ELR (cell line): ENCODE results near the gene OR8J3.
"Not testable (repeated sequence)": the region's sequence is repeated elsewhere in the genome, so short reads cannot be mapped to it uniquely, and the experiment has no call there.

Experiments used
- DNase-seq: peaks from one replicate; pipeline ENCODE4 v3.0.0-alpha.2; 2015; ENCODE audit warnings: low read depth

OR8J3 gene, protein sequence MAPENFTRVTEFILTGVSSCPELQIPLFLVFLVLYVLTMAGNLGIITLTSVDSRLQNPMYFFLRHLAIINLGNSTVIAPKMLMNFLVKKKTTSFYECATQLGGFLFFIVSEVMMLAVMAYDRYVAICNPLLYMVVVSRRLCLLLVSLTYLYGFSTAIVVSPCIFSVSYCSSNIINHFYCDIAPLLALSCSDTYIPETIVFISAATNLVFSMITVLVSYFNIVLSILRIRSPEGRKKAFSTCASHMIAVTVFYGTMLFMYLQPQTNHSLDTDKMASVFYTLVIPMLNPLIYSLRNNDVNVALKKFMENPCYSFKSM

DNA sequence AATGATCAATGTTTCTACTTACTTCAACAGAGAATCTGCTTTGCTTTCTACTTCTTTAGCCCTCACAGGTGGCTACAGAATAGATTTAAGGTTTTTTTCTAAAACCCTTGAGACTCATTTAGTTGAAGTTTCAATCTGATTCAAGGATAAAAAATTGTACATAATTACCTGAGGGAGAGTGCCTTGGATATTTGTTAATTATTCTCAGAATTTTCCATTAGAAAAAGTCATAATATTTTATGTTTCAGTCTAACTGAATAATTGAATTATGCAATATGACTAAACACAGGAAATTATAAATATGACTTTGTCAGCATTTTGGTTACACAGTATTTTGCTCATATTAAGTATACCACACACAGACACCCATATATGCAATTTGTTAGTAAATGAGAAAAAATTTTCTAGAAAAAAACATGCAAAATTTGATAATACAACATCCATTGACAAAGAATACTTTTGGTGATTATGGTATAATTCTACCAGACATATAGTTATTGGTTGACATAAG, at the start of gene OR8J3:
OR8J3 (minus strand) TSS at position 51 of the 511 bp plus-strand sequence. CDS start 2,483 bp downstream, outside the sequence.
- no peak for DNase-seq

- DNase-seq = no peak
Observed at GRCh38 chr11:56188602-56189001, 48.6 kb upstream of the OR8J3 start.

GRCh38 chr11:56183459-56183858, 43.5 kb upstream of the OR8J3 start:
- DNase-seq = no peak

- no peak for DNase-seq
Observed at GRCh38 chr11:56176318-56176717, 36.3 kb upstream of the OR8J3 start, which contains the start of gene OR5J2. OR5J2 (plus strand) TSS chr11:56176618; CDS start chr11:56176618, 0 bp downstream.

DNA sequence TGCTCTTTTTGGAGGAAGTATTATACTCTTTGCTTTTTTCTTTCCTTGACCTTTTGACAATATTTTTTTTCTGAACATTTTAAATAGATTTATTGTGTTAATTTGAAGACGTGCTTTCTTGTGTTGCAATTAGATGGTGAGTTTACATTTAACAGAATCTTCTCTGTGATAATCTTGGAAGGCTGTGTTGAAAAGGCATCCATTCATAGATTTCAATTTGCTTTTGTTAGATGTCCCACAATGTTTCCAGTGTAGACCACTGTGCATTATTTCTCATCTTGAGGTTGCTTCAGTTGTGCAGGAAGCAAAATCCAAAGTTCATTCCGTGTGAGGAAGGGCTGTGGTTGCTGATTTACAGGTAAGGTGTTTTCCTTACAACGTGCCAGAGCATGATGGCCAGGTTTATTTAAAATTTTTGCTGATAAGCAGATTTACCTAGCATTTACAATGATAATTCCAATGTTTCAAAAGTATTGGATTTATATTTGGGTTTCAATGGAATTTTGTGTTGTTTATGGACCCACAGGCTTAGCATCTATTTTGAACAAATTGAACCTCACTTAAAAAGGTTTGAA, 32.3 kb upstream of the OR8J3 start:
- no peak for DNase-seq

DNA sequence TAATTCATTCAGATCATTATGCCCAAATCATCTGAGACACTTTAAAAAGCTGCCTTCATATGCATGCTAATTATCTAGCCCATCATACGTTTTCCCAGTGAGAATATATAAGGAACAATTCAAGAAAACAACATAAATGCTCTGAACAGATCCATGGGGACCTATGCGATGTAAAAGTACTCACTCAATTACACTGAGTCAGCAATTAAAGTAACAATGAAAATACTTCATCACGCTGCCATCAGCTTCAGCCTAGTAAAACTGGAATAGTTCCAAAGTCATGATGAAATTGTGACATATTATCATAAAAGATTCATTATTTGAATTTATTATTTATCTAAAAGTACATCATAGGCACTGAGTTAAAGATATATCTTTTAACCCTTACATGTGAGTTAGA, 23.8 kb upstream of the OR8J3 start:
- no peak for DNase-seq

DNA sequence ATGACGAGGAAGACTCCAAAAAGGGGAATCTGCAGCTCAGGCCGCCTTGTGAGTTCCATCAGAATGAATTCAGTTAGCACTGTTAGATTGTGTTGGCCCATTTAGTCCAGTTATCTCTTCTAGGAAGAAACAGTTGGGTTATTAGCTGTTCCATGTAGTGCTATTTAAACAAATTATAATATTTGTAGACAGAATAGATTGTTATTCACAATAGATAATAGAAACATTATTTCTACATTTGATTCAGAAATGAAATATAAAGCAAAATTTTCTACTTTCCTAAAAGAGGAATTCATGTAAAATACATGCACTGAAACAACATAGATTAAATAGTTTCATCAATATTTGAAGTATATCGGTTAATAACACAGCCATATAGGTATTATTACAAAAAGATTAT, 20.2 kb upstream of the OR8J3 start, which contains the start of gene OR8K5:
OR8K5 (minus strand) TSS at position 101 of the 400 bp plus-strand sequence; CDS start at position 101, 0 bp downstream.
- DNase-seq = no peak

DNA sequence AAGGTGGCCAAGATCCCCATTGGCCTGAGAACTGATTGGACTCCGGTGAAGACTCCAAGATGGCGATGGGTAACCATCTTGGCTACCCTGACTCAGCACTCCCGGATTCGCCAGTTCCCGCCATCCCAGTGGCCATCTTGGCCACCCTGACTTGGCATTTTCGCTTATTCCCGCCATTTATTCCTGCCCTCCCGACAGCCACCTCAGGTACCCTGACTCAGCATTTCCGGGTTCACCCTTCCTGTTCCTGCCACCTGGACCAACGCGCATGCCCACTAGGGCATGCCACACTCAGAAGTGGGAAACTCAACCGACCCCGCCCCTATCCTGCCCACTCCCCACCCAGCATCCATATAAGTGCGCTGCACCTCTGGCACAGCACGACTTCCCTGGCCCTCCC, 12.3 kb upstream of the OR8J3 start:
- no peak for DNase-seq

- DNase-seq = no peak
Observed at GRCh38 chr11:56151376-56151775, 11.4 kb upstream of the OR8J3 start.

DNA sequence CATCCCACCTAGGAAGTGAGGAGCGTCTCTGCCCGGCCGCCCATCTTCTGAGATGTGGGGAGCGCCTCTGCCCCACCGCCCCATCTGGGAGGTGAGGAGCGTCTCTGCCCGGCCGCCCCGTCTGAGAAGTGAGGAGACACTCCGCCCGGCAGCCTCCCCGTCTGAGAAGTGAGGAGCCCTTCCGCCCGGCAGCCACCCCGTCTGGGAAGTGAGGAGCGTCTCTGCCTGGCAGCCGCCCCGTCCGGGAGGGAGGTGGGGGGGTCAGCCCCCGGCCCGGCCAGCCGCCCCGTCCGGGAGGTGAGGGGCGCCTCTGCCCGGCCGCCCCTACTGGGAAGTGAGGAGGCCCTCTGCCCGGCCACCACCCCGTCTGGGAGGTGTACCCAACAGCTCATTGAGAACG, 3.7 kb upstream of the OR8J3 start:
- not testable (repeated sequence) for DNase-seq

DNA sequence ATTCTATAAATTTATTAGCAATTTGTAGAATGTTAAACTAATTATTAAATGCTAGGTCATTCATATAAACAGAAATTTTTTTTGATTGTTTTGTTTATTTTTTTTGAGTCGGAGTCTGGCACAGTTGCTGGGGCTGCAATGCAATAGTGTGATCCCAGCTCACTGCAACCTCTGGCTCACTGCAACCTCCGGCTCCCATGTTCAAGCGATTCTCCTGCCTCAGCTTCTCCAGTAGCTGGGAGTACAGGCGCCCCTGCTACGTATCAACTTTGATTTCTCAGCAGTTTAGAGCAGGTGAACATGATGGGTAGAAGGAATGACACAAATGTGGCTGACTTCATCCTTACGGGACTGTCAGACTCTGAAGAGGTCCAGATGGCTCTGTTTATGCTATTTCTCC, 17.9 kb downstream of the OR8J3 start, which contains the start of gene OR8H3:
OR8H3 (plus strand) TSS at position 301 of the 400 bp plus-strand sequence; CDS start at position 301, 0 bp downstream.
- no peak for DNase-seq

- no peak for DNase-seq
Observed at GRCh38 chr11:56103210-56103737, 36.7 kb downstream of the OR8J3 start, which contains the start of gene OR8H2. OR8H2 (plus strand) TSS chr11:56103687; CDS start chr11:56105043, 1,356 bp downstream.

DNA sequence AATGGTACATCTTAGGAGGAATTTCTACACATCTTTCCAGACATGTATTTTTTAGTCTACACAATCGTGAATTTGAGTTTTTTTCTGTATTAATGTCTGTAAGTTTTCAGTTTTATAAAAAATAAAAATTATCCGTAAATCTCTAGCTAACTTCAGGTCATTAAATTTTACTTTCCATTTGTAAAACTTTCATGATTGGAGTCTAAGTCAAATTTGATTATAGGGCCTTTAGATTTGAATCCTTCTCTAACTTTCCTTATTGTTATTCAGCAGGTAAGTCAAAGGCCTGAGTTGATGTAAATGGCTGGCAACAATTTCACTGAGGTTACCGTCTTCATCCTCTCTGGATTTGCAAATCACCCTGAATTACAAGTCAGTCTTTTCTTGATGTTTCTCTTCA, 47.0 kb downstream of the OR8J3 start, which contains the start of gene OR8I2:
OR8I2 (plus strand) TSS at position 301 of the 400 bp plus-strand sequence; CDS start at position 301, 0 bp downstream.
- DNase-seq = no peak

DNA sequence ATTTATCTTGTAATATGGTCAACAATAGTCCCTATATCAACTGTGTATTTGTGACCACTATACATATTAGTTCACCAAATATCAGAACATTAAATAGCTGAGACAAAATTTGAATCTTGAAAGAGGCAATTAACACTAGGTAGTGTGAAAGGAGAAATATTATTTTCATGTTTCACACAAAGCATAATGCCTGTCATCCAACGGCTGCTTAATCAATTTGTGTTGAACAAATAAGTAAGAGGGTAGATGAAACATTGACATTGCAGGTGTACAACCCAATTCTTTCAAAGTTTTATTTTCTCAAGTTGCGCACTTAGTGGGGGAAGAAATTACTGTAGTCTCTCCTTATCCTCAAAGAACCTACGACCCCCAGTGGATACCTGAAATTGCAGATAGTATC, 50.3 kb downstream of the OR8J3 start:
- DNase-seq = no peak
